Fibroblast of lung (primary cell): ENCODE data around the gene MACROD2. TPM values are rescaled to one million over a fixed set of nuclear protein-coding genes. Genes with fewer than 3 reads are reported as not detected.

Experiments
- DNase-seq, 2 donors: peaks; one replicate each; pipeline versions ENCODE4 v3.0.0 to v3.0.0-alpha.2; 2010; ENCODE audit warnings: low read depth in 2 of 2
- H2AFZ ChIP-seq: 2 replicates; pipeline ENCODE4 v1.5.1; 2012; ENCODE audit warnings: low read length, control low read depth, inconsistent platforms
- H3K27ac ChIP-seq: 2 replicates; pipeline ENCODE4 v1.5.1; 2011; ENCODE audit warnings: low read length, control low read depth; ENCODE audit not compliant: insufficient read depth
- H3K27me3 ChIP-seq: 2 replicates; pipeline ENCODE4 v1.5.1; 2011; ENCODE audit warnings: mild to moderate bottlenecking, low read length; ENCODE audit not compliant: control insufficient read depth, insufficient read depth
- H3K36me3 ChIP-seq: 2 replicates; pipeline ENCODE4 v1.5.1; 2011; ENCODE audit warnings: low read length; ENCODE audit not compliant: control insufficient read depth, insufficient read depth
- H3K4me1 ChIP-seq: 2 replicates; pipeline ENCODE4 v1.5.1; 2011; ENCODE audit warnings: low read length; ENCODE audit not compliant: control insufficient read depth, insufficient read depth; ENCODE audit errors: extremely low read depth
- H3K4me2 ChIP-seq: 2 replicates; pipeline ENCODE4 v1.5.1; 2011; ENCODE audit warnings: low read length, control low read depth; ENCODE audit not compliant: insufficient read depth; ENCODE audit errors: extremely low read depth
- H3K4me3 ChIP-seq, 4 experiments: fragments of 200-600 bp in 1 of 4; sonication (generic) in 1 of 4; replicated peaks in 1 of 4; 2 replicates each; pipeline ENCODE4 v1.5.1; 2011 to 2016; ENCODE audit warnings: low read length in 4 of 4, low read depth in 3 of 4, mild to moderate bottlenecking in 3 of 4, control low read depth in 2 of 4, inconsistent platforms in 1 of 4, mixed read lengths in 1 of 4; ENCODE audit not compliant: insufficient read depth in 1 of 4; ENCODE audit errors: control extremely low read depth in 1 of 4
- H3K79me2 ChIP-seq: 2 replicates; pipeline ENCODE4 v1.5.1; 2012; ENCODE audit warnings: mild to moderate bottlenecking, low read length, inconsistent platforms; ENCODE audit not compliant: control insufficient read depth, insufficient read depth
- H3K9ac ChIP-seq: 2 replicates; pipeline ENCODE4 v1.5.1; 2011; ENCODE audit warnings: mild to moderate bottlenecking, low read length, control low read depth; ENCODE audit not compliant: insufficient read depth
- H3K9me3 ChIP-seq: 2 replicates; pipeline ENCODE4 v1.5.1; 2012; ENCODE audit warnings: low read depth, low read length; ENCODE audit not compliant: control insufficient read depth, insufficient read depth
- H4K20me1 ChIP-seq: 2 replicates; pipeline ENCODE4 v1.5.1; 2011; ENCODE audit warnings: low read length; ENCODE audit not compliant: control insufficient read depth, insufficient read depth; ENCODE audit errors: extremely low read depth
- CTCF ChIP-seq, 2 donors: IDR thresholded peaks in 1 of 2; conservative IDR thresholded peaks in 1 of 2; 1 replicate in 1 of 2; 2 replicates in 1 of 2; pipeline ENCODE4 v1.5.1; 2011 to 2012; ENCODE audit warnings: low read length in 2 of 2, control low read depth in 1 of 2, inconsistent platforms in 1 of 2, low read depth in 1 of 2, mild to moderate bottlenecking in 1 of 2
- EZH2 ChIP-seq: IDR thresholded peaks from 2 replicates; pipeline ENCODE4 v1.5.1; 2012; ENCODE audit warnings: low read length, control low read depth, mild to moderate bottlenecking; ENCODE audit errors: missing control alignments
- polyA plus RNA-seq, 2 donors: library from polyadenylated mRNA; depleted of rRNA in 1 of 2; stranded (reverse) in 1 of 2; unstranded in 1 of 2; fragments of >200 nt; gene quantifications; 2 replicates each; pipeline ENCODE4 v1.2.1, GENCODE V29; 2011 to 2012; ENCODE audit warnings: missing spikeins in 1 of 2
- total RNA-seq: library from RNA; depleted of rRNA; stranded (reverse); fragments of >200 nt; gene quantifications from 2 replicates; pipeline ENCODE4 v1.2.1, GENCODE V29; 2014

MACROD2 gene
- total and polyA plus RNA-seq, 2 donors (not counting 1 experiment from before 2014, with no cell fraction given): 0.54 to 1.7 TPM

GRCh38 chr20:14232650-14233049 is 237.3 kb downstream of the MACROD2 start:
- Histone ChIP-seq H3K27ac (no peak overlapping the region), H3K36me3 (no peaks in the 10 kb centered on the region), H4K20me1 (no peaks in the 10 kb centered on the region)

GRCh38 chr20:14234666-14235295 is 239.5 kb downstream of the MACROD2 start:
- H3K4me1 ChIP-seq: peaks cover 2% of the 10 kb centered on the region
- TF ChIP-seq CTCF (conservative IDR thresholded peaks at IDR 0.05 in 1 of 2, IDR thresholded peaks at IDR 0.05 in 1 of 2; ENCODE audit: low read depth in 1 of 2, low read length in 2 of 2): no peak
- no peak for TF ChIP-seq EZH2
- peak; percentile 47 to 74 for DNase-seq
- H4K20me1 ChIP-seq: no peaks in the 10 kb centered on the region
- H3K27me3 ChIP-seq: no peaks in the 10 kb centered on the region
- H3K4me2 ChIP-seq: peak overlapping the region; percentile 59
- H3K4me3 ChIP-seq: no peak overlapping the region
- no peaks in the 10 kb centered on the region for H3K9me3 ChIP-seq
- no peak overlapping the region for H2AFZ ChIP-seq
- H3K79me2 ChIP-seq: no peaks in the 10 kb centered on the region
- H3K36me3 ChIP-seq: no peaks in the 10 kb centered on the region
- no peak overlapping the region for H3K9ac ChIP-seq
- no peak overlapping the region for H3K27ac ChIP-seq

More at GRCh38 chr20:14232650-14233049, 237.3 kb downstream of the MACROD2 start:
- Histone ChIP-seq H3K9me3 (no peaks in the 10 kb centered on the region), H3K27me3 (no peaks in the 10 kb centered on the region), H3K79me2 (no peaks in the 10 kb centered on the region), H3K4me2 (no peak overlapping the region), H3K9ac (no peak overlapping the region), H2AFZ (no peak overlapping the region), H3K4me1 (peaks cover 2% of the 10 kb centered on the region), H3K4me3 (no peak overlapping the region)
- TF ChIP-seq CTCF (conservative IDR thresholded peaks at IDR 0.05 in 1 of 2, IDR thresholded peaks at IDR 0.05 in 1 of 2; ENCODE audit: low read depth in 1 of 2, low read length in 2 of 2) (no peak), EZH2 (no peak)
- no peak for DNase-seq

DNA sequence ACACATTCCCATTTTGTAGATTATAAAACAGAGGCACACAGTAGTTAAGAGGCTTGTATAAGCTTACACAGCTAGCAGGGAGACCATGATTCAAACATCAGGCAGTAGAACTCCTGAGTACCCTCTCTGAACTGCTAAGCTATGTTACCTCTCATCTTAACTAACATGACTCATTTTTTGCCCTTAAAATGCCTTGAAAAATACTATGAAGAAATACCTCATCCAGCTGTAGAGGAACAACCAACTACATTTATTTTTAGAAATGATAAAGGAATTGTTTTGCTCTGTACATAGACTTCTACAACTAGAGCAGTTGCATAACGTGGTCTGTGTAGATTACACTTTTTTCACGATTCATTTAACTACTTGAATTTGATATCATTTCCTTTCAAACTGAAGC is 240.0 kb downstream of the MACROD2 start:
- peak; percentile 70 to 89 for DNase-seq
- Histone ChIP-seq H3K9me3 (no peaks in the 10 kb centered on the region), H4K20me1 (no peaks in the 10 kb centered on the region), H2AFZ (peak overlapping the region; percentile 7), H3K4me3 (no peak overlapping the region), H3K9ac (no peak overlapping the region), H3K27me3 (no peaks in the 10 kb centered on the region), H3K79me2 (no peaks in the 10 kb centered on the region), H3K36me3 (no peaks in the 10 kb centered on the region), H3K4me1 (peaks cover 2% of the 10 kb centered on the region), H3K27ac (peak overlapping the region; percentile 8), H3K4me2 (peak overlapping the region; percentile 59)
- no peak for TF ChIP-seq EZH2
- TF ChIP-seq CTCF (conservative IDR thresholded peaks at IDR 0.05 in 1 of 2, IDR thresholded peaks at IDR 0.05 in 1 of 2; ENCODE audit: low read depth in 1 of 2, low read length in 2 of 2): no peak
